Gastrocnemius medialis (tissue), 4 donors: ENCODE results near the gene DPAGT1.

Experiments used
- POLR2A ChIP-seq, 2 donors: fragments of 450-650 bp; IDR thresholded peaks; one replicate each; pipeline ENCODE4 v1.6.1; 2017; ENCODE audit warnings: antibody characterized with exemption in 2 of 2, mild to moderate bottlenecking in 2 of 2, moderate library complexity in 2 of 2
- TF ChIP-seq, protein P1 (sequence below), 5 experiments: fragments of 450-650 bp in 3 of 5; fragments of 200-600 bp in 2 of 5; sonication (generic) in 2 of 5; IDR thresholded peaks in 4 of 5; conservative IDR thresholded peaks in 1 of 5; 1 replicate in 4 of 5; 2 replicates in 1 of 5; pipeline ENCODE4 v1.5.1; 2016 to 2019; ENCODE audit warnings: antibody characterized with exemption in 5 of 5, mild to moderate bottlenecking in 3 of 5, moderate library complexity in 3 of 5

GRCh38 chr11:119118946-119119345, 17.3 kb upstream of the DPAGT1 start:
- TF ChIP-seq, protein P1, sequence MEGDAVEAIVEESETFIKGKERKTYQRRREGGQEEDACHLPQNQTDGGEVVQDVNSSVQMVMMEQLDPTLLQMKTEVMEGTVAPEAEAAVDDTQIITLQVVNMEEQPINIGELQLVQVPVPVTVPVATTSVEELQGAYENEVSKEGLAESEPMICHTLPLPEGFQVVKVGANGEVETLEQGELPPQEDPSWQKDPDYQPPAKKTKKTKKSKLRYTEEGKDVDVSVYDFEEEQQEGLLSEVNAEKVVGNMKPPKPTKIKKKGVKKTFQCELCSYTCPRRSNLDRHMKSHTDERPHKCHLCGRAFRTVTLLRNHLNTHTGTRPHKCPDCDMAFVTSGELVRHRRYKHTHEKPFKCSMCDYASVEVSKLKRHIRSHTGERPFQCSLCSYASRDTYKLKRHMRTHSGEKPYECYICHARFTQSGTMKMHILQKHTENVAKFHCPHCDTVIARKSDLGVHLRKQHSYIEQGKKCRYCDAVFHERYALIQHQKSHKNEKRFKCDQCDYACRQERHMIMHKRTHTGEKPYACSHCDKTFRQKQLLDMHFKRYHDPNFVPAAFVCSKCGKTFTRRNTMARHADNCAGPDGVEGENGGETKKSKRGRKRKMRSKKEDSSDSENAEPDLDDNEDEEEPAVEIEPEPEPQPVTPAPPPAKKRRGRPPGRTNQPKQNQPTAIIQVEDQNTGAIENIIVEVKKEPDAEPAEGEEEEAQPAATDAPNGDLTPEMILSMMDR (IDR thresholded peaks at IDR 0.05 in 4 of 5, conservative IDR thresholded peaks at IDR 0.05 in 1 of 5) = no peak
- TF ChIP-seq POLR2A (IDR thresholded peaks at IDR 0.05) = no peak
